Occipital lobe (tissue), 2 donors: Measurements from ENCODE around the gene BACE2. TPM values are rescaled to one million over a fixed set of nuclear protein-coding genes. Genes with fewer than 3 reads are reported as not detected.
"Not testable (repeated sequence)": the region's sequence is repeated elsewhere in the genome, so short reads cannot be mapped to it uniquely, and the experiment has no call there.

Source experiments
- DNase-seq: peaks from one replicate; lab custom pipeline; 2025; lab: John Stamatoyannopoulos, UW
- total RNA-seq: library from RNA; depleted of rRNA; stranded (reverse); fragments of >200 nt; gene quantifications from one replicate; pipeline ENCODE4 v1.2.3, GENCODE V29; 2014

The BACE2 gene
- total RNA-seq, 1 donor from 2014 or later: 8.6 TPM

DNA sequence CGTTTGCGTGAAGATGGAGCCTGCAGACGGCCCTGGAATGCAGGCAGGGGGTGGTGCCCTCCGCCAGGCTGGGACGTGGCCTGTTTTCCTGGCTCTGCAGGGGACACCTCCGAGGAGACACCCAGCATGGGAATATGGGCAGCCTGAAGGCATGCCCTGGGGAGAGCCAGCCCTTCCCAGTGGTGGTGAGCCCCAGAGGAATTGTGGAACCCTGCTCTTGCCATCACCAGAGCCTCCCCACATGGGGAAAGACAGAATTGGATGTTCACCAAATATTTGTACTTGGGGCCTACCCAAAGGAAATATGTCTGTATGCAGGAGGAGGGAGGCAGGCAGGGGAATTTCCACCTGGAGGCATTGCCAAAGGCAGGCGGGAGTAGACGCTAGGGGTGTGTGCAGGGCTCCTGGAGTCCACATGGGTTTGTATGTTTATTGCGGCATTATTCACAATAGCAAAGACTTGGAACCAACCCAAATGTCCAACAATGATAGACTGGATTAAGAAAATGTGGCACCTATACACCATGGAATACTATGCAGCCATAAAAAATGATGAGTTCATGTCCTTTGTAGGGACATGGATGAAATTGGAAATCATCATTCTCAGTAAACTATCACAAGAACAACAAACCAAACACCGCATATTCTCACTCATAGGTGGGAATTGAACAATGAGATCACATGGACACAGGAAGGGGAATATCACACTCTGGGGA is 70.3 kb downstream of the BACE2 start:
- not testable (repeated sequence) for DNase-seq

DNA sequence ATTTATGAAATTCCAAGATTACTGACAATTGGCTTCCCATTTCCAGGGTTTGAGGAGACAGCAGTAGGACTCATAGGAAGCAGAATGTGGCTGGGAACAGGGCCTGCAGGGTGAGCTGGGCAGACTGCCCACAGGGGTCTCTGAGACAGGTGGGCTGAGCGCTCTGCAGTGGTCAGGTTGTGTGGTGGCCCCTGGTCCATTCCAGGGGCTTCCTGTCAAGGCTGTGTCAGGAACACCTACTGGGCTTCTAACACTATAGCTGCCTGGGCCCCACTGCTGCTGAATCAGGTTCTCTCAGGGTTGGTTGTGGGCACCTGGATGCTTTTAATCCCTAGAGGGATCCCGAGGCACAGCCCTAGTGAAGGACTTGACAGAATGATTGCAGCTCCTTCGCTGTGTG is 72.1 kb downstream of the BACE2 start:
- no peak for DNase-seq

DNA sequence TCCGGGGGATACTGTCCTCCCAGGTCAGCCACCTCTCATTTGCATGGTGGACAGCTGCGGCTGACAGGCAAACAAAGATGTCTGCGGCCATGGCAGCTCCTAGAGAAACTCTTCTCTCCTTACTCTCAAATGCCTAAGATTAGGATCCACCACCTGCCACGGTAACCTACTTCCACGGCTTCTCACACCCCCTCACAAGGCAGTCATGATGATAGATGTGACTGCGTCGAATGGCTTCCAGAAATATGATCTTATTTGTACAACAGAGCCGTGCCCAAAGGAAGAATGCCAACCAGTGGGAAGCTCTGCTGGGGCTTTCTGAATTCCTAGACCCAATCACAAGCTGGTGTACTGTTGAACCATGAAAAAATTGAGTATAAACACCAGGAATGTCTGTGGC is 73.4 kb downstream of the BACE2 start:
- no peak for DNase-seq

DNA sequence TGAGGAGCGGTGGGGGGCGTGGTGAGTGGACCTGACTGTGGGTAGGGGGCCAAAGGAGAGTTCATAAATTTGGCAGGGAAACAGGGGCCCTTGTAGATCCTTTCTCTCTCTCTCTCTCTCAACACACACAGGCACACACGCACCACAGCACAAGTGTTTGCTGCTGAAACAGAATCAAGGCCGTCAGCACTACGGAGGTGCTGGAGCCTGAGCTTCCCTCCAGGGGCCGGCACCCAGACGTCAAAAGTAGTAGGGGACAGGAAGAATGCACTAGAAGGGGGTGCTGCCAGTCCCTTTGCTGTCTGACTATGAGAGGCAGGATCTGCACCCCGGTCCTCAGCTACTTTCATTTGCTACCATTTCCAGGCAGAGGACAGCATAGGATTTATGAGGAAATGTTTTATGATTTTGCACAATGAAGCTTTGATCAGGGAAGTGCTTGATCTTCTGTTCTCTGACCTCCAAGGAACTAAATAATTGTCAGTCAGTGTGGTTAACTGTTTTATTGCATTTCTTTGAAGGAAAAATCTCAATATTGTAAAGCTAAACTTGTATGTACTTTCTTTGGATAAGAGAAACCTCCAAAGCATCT is 74.4 kb downstream of the BACE2 start:
- DNase-seq: no peak

DNA sequence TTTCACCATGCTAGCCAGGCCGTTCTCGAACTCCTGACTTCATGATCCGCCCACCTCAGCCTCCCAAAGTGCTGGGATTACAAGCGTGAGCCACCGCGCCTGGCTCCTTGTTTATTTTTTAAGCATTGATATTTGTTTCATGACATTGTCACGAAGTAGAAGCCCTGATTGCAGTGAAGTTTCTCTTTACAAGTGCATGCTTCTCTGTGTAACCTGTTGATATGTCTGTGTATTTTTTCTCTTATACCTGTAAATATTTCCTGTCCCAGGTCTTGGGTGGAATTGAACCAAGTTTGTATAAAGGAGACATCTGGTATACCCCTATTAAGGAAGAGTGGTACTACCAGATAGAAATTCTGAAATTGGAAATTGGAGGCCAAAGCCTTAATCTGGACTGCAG is 75.1 kb downstream of the BACE2 start:
- no peak for DNase-seq

DNA sequence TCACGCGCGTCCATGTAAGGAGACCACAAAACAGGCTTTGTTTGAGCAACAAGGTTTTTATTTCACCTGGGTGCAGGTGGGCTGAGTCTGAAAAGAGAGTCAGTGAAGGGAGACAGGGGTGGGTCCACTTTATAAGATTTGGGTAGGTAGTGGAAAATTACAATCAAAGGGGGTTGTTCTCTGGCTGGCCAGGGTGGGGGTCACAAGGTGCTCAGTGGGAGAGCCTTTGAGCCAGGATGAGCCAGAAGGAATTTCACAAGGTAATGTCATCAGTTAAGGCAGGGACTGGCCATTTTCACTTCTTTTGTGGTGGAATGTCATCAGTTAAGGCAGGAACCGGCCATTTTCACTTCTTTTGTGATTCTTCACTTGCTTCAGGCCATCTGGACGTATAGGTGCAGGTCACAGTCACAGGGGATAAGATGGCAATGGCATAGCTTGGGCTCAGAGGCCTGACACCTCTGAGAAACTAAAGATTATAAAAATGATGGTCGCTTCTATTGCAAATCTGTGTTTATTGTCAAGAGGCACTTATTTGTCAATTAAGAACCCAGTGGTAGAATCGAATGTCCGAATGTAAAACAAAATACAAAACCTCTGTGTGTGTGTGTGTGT is 76.4 kb downstream of the BACE2 start:
- not testable (repeated sequence) for DNase-seq

DNA sequence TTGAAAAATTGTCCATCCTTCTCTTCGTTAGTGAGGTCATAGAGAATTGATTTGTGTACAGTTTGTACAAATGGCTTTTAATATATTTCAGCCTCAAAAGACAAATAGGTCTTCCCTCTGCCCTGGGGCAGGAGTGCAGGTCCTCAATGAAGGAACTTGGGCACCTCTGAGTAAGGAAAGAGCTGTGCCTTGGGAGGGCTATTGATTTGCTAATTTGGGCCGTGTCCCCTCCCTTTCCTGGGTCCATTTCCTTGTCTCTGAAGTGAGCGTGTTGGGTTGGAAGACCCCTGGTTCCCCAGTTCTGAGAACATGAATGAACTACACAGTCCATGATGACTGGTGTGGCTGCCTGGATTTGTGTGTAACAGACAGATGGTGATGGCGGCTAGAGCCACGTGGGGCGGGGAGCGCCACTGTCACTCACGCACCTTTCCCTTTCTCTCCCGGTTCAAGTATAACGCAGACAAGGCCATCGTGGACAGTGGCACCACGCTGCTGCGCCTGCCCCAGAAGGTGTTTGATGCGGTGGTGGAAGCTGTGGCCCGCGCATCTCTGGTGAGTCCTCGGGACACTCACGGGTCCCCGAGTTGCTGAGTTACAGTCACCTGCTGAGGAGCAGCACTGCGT is 77.7 kb downstream of the BACE2 start:
- no peak for DNase-seq

DNA sequence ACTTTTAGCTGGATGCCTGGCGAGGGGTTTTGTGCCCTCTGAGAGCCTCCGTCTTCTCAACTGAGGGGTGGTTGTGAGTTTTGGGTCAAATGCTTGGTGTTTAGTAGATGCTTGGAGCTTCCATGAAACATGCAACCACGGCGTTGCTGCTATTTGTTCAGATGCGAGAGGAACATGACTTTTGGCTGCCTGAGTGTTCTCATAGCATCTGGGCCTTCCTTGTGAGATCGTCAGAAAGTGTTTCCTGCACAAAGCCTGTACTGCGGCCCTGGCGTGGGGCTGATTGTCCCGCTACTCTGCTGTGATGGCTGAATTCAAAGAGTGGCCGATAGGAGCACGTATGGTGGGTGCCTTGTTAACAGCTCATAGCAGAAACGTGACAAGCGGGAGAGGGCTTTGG is 78.8 kb downstream of the BACE2 start:
- DNase-seq: no peak

DNA sequence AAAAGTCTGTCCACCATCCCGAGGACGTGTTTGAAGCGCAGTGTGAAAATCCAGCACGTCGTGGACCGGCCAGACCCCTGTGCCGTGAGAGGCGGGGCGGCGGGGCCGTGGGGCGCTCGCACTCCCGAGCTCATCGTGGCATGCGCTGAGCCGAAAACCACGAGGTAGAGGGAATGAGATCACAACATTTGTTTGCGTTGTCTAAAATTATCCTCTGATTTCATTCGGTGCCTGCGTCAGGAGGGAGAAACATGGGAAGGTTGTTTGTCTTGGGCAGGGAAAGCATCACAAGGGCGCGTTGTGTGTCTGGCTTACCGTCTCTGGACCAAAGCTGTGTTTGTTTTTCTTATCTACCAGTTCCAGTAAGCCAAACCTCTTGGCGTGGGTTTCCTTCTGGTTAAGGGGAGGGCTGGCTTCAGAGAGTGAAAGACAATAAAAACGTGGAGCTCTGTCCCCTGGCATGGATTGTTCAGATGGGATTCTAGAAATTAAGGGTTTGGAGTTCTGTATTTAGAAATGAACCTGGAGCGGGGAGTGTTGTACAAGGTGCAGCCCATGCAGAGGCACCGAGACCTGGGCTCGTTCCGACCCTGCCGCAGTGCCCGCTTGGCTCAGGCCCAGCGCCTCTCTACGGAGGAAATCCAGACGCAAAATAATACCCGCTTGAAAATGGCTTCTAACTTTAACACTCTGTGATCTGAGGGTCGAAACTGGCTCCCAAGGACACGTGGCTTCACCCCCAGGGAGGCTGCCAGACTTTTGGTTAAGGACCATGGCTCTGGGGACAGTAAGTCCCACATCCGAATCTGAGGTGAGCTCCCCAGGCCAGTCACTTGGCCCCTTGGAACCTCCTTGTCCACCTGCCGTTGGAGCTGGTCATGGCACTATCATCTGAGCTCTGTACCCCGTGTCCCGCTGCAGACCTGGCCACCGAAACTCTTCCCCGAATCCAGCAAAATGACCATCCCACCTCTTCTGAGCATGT is 79.9 kb downstream of the BACE2 start:
- DNase-seq: no peak

DNA sequence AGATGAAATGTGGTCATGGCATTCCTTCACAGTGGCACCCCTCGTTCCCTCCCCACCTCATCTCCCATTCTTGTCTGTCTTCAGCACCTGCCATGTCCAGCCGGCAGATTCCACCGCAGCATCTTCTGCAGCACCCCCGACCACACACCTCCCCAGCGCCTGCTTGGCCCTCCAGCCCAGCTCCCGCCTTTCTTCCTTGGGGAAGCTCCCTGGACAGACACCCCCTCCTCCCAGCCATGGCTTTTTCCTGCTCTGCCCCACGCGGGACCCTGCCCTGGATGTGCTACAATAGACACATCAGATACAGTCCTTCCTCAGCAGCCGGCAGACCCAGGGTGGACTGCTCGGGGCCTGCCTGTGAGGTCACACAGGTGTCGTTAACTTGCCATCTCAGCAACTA is 81.5 kb downstream of the BACE2 start:
- no peak for DNase-seq

DNA sequence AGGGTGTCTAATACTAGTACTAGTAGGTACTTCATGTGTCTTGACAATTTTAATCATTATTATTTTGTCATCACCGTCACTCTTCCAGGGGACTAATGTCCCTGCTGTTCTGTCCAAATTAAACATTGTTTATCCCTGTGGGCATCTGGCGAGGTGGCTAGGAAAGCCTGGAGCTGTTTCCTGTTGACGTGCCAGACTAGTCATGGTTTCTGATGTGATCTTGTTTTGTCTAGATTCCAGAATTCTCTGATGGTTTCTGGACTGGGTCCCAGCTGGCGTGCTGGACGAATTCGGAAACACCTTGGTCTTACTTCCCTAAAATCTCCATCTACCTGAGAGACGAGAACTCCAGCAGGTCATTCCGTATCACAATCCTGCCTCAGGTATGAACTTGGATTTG is 82.6 kb downstream of the BACE2 start:
- no peak for DNase-seq

DNA sequence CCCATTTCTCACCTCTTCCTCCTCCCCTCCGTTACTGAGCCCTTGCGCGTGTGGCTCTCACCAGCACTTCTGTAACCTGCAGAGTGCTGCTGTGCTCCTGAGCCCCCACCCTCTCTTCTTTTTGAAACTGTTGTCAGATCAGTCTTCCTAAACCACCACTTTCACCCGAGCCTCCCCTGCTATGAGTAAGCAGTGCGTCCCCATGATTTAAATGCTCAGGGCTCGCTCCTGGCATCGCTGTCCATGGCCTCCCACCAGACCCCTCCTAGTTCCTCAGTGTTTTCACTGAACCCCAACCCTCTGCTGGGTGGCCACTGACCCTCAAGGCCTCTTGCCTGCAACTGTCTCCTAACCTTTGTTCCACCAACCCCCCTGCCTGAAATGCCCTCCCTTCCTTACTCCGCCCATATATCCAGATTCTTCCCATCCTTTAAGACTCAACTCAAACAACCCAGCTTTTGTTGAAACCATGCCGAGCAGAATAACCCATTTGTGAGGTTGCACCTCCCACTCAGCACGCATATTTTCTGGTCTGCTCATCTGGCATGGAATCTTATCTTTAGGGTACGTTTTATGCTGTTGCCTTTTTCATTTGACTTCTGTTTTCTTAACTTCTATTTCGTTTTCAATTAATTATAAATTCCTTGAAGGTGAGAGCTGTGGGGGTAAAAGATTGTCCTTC is 84.1 kb downstream of the BACE2 start:
- DNase-seq: no peak

DNA sequence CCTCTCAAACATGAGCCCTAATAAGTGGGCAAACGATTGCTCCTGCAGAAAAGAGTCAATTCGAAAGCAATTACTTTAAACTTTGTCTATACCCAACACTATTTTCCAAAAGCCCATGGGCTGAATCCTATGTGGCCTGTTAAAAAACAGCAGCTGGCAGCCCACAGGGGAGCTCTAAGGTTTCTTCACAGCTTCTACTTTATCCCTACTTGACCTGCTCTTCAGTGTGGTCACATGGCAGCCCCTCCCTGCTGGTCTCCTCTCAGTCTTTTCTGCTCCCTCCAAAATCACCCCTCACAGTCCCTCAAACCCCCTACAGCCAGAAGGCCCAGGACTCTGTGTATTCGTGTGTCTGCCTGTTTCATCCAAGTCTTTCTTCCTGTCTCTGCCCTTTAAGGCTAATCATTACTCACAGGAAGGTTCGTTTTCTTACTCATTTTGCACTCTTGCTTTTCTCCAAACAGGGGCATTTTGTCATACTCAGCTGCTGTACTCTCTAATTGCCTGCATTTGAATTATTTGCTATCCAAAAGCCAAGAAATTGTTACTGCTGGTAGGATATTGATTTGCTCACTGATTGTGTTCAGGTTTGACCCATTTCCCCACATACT is 86.2 kb downstream of the BACE2 start:
- no peak for DNase-seq

DNA sequence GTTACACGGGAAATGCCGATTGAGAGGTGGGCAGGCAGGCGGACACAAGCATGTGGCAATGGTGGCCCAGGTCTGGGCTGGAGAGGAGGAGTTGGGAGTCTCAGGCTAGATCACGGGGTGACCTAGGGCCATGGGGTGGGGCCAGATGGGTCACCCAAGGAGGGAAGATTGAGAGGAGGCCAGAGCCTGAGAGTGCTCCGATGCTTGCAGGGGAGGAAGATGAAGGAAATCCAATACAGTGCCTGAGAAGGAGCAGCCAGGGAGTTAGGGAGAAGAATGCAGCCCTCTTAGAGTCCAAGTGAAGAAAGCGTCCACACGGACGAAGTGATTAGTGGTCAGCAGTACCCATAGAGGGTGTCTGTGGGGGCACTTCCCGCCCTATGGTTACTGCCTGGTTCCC is 87.2 kb downstream of the BACE2 start:
- no peak for DNase-seq

DNA sequence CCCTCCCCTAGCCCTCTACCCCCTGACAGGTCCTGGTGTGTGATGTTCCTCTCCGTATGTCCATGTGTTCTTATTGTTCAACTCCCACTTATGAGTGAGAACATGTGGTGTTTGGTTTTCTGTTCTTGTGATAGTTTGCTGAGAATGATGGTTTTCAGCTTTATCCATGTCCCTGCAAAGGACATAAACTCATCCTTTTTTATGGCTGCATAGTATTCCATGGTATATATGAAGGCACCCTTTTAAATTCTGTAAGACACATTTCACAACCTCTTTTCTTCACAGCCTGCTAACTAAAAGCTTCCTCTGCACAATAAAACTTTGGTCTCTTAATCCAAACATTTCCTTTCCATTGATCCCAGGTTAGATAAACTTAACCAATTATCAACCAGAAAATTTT is 88.3 kb downstream of the BACE2 start:
- not testable (repeated sequence) for DNase-seq

DNA sequence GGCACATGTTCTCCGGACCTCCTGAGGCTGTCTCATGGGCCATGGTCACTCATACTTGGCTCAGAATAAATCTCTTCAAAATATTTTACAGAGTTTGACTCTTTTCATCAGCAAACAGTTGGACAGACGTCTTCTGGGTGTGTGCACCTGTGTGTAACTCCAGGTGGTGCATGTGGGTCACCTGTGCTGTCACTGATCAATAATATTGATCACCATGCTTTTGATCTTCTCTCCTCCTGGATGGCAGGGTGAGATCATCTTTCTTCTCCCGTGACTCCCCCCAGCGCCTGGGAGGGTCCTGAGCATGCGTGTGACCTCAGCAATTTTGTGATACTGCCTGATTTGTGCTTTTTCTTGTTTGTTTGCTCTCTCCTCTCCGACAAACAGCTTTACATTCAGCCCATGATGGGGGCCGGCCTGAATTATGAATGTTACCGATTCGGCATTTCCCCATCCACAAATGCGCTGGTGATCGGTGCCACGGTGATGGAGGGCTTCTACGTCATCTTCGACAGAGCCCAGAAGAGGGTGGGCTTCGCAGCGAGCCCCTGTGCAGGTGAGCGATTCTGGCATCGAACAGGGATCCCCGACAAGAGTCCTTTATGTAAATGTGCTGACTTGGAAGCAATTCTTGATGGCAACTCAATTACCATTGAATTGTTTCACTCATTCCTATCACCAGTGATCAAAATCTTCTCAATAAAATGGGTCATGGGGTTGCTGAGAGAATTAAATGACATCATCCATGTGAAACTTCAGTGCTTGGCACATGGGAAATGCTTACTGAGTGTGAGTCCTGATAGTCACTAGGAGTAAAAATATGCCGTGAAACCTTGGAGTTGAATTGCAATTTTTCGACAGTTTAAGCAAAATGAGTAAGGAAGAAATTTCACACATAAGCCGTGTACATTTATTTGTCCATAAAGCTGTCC is 89.1 kb downstream of the BACE2 start:
- DNase-seq: no peak

DNA sequence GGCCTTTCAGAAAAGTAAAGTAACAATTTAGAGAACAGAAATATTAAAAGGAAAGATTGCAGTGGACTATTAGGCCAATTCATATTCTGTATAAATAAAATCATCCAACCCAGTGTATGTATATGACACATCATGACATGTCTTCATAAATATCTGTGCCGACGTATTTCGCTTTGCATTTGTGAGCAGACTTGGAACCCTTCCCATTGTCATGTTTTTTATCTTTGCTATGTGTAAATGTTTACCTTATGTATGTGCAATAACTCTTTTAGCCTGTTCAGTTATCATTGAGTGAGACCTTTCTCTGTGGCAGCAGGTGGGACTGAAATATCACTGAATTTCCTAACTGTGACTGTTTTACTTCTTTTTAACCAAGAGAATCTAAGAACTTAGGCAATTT is 90.7 kb downstream of the BACE2 start:
- no peak for DNase-seq

DNA sequence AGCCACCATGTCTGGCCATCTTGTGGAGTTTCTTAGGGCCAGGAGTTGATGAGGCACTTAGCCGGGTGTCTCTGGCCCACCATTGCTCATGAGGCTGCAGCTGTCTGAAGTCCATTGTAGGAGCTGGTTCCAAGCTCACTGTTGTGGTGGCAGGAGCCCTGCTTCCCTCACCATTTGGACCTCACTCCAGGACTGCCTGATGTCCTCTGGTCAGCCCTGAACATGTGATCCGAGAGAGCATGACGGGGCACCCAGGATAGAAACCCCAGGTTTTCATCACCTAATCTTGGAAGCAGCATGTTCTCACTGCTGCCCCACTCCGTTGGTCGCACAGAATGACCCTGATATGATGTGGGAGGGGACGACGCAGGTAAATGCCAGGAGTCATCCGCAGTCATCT is 92.5 kb downstream of the BACE2 start:
- no peak for DNase-seq

DNA sequence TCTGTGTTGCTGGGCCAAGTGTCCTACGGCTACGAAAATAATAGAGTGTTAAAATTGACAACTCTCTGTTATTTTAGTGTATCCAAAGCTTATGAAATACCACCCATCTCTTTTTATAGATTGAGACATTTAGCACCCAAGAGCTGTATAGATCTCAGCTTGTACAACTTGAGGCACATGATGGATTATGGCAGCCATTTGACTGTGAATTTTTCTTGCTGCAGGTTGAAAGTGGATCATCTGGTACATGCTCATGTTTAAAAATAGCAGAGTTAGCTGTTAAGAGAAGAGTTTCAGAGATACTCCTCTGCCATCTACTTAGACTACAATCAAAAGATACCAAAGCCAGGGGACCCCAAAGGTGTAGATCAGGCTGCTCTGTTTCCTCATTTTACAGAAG is 99.4 kb downstream of the BACE2 start:
- no peak for DNase-seq
